Activated CD8-positive, alpha-beta T cell treated with anti-CD3 and anti-CD28 coated beads for 36 hours (primary cell): ENCODE results near the gene MAPK8IP1. TPM values are rescaled to one million over a fixed set of nuclear protein-coding genes. Genes with fewer than 3 reads are reported as not detected.

Source experiments
- ATAC-seq: fragments of 200-7000 bp; cut with Tn5 transposase; one replicate; pipeline ENCODE4 v1.10.0; 2021; ENCODE audit warnings: mild to moderate bottlenecking, moderate library complexity
- CTCF ChIA-PET: fragments of 350-600 bp; sonication (Branson Sonifier 250); formaldehyde crosslinking; loops from one replicate; lab custom pipeline; 2021; ENCODE audit warnings: antibody characterized with exemption; lab: Charles Lee
- POLR2A ChIA-PET: fragments of 350-600 bp; sonication (Branson Sonifier 250); formaldehyde crosslinking; loops from one replicate; lab custom pipeline; 2021; ENCODE audit warnings: antibody characterized with exemption; lab: Charles Lee
- DNase-seq: peaks from one replicate; pipeline ENCODE4 v3.0.0-alpha.2; 2020
- H3K27ac Mint-ChIP-seq: one replicate; pipeline ENCODE4 v1.8.0; 2021; ENCODE audit warnings: mild to moderate bottlenecking, mixed read lengths
- H3K27me3 Mint-ChIP-seq: one replicate; pipeline ENCODE4 v1.8.0; 2021; ENCODE audit warnings: mixed read lengths
- H3K36me3 Mint-ChIP-seq: one replicate; pipeline ENCODE4 v1.8.0; 2021; ENCODE audit warnings: low read depth, mixed read lengths
- H3K4me1 Mint-ChIP-seq: one replicate; pipeline ENCODE4 v1.8.0; 2021; ENCODE audit warnings: low read depth, mixed read lengths
- H3K4me3 Mint-ChIP-seq: one replicate; pipeline ENCODE4 v1.8.0; 2021; ENCODE audit warnings: mild to moderate bottlenecking, moderate library complexity, mixed read lengths
- H3K9me3 Mint-ChIP-seq: one replicate; pipeline ENCODE4 v1.8.0; 2021; ENCODE audit warnings: mixed read lengths
- intact Hi-C: fragments of 100-400 bp; cut with micrococcal nuclease; formaldehyde crosslinking; loops from one replicate; pipeline ENCODE4 v1.10.0; 2022
- total RNA-seq, 2 experiments: library from RNA; stranded (reverse); gene quantifications; one replicate each; pipeline ENCODE4 v1.2.3, GENCODE V29; 2021
- TF ChIP-seq, protein P1 (sequence below): fragments of 200-600 bp; IDR thresholded peaks from one replicate; pipeline ENCODE4 v1.8.0; 2022; ENCODE audit warnings: antibody characterized with exemption, mild to moderate bottlenecking

Gene MAPK8IP1
- total RNA-seq, 2 experiments from 2014 or later = 1.4 to 1.8 TPM

DNA sequence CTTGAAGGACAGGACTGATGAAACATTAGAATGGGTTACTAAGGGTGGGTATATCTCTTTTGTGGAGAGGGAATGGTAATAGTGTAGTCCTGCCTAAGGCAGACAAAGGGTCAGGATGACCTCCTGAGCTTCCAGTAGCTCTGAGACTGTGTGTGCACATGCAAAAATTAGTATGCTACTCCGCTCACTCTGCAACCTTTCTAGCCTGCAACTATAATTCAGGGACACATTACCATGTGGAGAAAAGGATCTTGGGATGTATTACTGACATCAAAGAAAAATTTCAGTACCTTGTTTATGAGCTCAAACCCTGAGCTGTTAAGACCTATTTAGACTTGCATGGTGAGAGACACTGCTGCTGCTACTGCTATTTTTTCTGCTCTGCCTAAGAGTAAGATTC lies 62.4 kb downstream of the MAPK8IP1 start:
- intact Hi-C loops = no loop called here
- no peaks in the 10 kb centered on the region for H3K4me1 Mint-ChIP-seq
- H3K9me3 Mint-ChIP-seq = no peaks in the 10 kb centered on the region
- ATAC-seq (no peak), DNase-seq (no peak)
- POLR2A ChIA-PET = no interaction called here
- no peak overlapping the region for H3K27ac Mint-ChIP-seq
- TF ChIP-seq, protein P1, sequence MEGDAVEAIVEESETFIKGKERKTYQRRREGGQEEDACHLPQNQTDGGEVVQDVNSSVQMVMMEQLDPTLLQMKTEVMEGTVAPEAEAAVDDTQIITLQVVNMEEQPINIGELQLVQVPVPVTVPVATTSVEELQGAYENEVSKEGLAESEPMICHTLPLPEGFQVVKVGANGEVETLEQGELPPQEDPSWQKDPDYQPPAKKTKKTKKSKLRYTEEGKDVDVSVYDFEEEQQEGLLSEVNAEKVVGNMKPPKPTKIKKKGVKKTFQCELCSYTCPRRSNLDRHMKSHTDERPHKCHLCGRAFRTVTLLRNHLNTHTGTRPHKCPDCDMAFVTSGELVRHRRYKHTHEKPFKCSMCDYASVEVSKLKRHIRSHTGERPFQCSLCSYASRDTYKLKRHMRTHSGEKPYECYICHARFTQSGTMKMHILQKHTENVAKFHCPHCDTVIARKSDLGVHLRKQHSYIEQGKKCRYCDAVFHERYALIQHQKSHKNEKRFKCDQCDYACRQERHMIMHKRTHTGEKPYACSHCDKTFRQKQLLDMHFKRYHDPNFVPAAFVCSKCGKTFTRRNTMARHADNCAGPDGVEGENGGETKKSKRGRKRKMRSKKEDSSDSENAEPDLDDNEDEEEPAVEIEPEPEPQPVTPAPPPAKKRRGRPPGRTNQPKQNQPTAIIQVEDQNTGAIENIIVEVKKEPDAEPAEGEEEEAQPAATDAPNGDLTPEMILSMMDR = no peak
- H3K36me3 Mint-ChIP-seq = peaks cover 18% of the 10 kb centered on the region
- no peak overlapping the region for H3K4me3 Mint-ChIP-seq
- no peaks in the 10 kb centered on the region for H3K27me3 Mint-ChIP-seq
- CTCF ChIA-PET = interaction anchor here (1.4 to 5.9 kb wide), 2 partner anchors 16 to 22 kb away, joined by 3 to 51 read pairs; no protein-coding TSS in a partner anchor

DNA sequence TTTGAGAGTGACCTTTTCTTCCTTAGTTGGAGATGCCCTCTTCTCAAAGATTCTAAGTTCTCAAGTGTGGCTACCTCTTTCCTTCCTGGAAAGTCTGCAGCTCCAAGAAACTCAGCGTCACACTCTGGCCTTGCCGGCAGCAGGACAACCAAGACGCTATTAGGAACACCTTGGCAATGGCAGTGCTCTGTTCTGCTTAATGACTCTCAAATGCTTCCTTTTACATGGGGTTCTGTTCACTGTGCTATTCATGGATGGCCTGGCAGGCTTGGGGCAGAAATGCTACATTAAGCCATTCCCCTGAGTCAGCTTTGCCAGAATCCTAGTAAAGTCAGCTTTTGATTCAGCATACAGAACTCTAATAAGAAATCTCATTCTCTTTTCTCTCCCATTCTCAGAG lies 62.9 kb downstream of the MAPK8IP1 start:
- Mint-ChIP-seq H3K4me1 (no peaks in the 10 kb centered on the region), H3K27me3 (no peaks in the 10 kb centered on the region), H3K9me3 (no peaks in the 10 kb centered on the region), H3K36me3 (peaks cover 18% of the 10 kb centered on the region), H3K4me3 (no peak overlapping the region), H3K27ac (no peak overlapping the region)
- DNase-seq = no peak
- TF ChIP-seq, protein P1 = no peak
- ChIA-PET CTCF (interaction anchor here (1.4 to 5.9 kb wide), 2 partner anchors 16 to 22 kb away, joined by 3 to 51 read pairs; no protein-coding TSS in a partner anchor), POLR2A (no interaction called here)
- ATAC-seq = no peak
- intact Hi-C loops = no loop called here

DNA sequence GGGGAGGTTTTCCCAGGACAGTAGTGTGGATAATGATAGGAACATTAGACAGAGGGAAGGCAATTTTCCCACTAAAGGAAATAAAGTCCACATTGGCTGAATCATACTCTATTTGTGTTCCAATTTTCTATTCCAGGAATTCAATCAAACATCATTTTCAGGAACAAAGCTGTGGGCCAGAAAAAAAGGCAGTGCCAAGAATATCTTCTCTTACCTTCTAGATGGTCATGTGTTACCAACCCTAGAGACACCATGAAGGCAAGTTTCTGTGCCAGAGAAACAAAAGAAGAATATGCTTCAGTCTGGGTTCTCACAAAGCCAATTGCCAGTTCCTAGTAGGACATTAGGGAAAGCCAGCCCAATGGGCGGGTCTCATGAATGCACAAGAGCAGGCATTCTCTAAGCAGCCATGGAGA lies 64.5 kb downstream of the MAPK8IP1 start:
- Mint-ChIP-seq H3K9me3 (no peaks in the 10 kb centered on the region), H3K27ac (no peak overlapping the region), H3K4me1 (no peaks in the 10 kb centered on the region), H3K4me3 (no peak overlapping the region), H3K36me3 (peaks cover 17% of the 10 kb centered on the region), H3K27me3 (no peaks in the 10 kb centered on the region)
- ATAC-seq (no peak), DNase-seq (no peak)
- POLR2A ChIA-PET = interaction anchor here (0.6 kb wide), 1 partner anchor 714 kb away, joined by 4 read pairs; no protein-coding TSS in a partner anchor
- CTCF ChIA-PET = interaction anchor here (1.6 to 5.9 kb wide), 2 partner anchors 9 to 14 kb away, joined by 4 to 51 read pairs; no protein-coding TSS in a partner anchor
- intact Hi-C loops = no loop called here
- TF ChIP-seq, protein P1 = no peak

Other genes with a start within 250 kb of the MAPK8IP1 start
- gene CHST1, start 220.0 kb upstream of the MAPK8IP1 start, total RNA-seq = not detected
- 1 to 10 TPM; 9.3 to 9.4 TPM for gene SLC35C1, start 80.5 kb upstream of the MAPK8IP1 start, total RNA-seq
- 10 to 100 TPM; 12.3 to 15.7 TPM for gene CRY2, start 38.2 kb upstream of the MAPK8IP1 start, total RNA-seq
- under 1 TPM; 0.43 to 0.72 TPM for gene FREY1, start 21.6 kb downstream of the MAPK8IP1 start, total RNA-seq
- 10 to 100 TPM; 34.4 to 35.2 TPM for gene PEX16, start 32.2 kb downstream of the MAPK8IP1 start, total RNA-seq
- gene LARGE2, start 37.0 kb downstream of the MAPK8IP1 start, total RNA-seq = 1 to 10 TPM in 1 of 2 experiments, under 1 TPM in 1; 0.70 to 1.1 TPM
- gene PHF21A, start 235.8 kb downstream of the MAPK8IP1 start, total RNA-seq = 10 to 100 TPM; 36.2 to 40.4 TPM